Activated CD8-positive, alpha-beta memory T cell treated with anti-CD3 and anti-CD28 coated beads for 36 hours (primary cell): ENCODE results near the gene CUX1. TPM values are rescaled to one million over a fixed set of nuclear protein-coding genes. Genes with fewer than 3 reads are reported as not detected.
"Not testable (repeated sequence)": the region's sequence is repeated elsewhere in the genome, so short reads cannot be mapped to it uniquely, and the experiment has no call there.

Experiments
- CTCF ChIA-PET: fragments of 350-600 bp; sonication (Branson Sonifier 250); formaldehyde crosslinking; loops from one replicate; lab custom pipeline; 2021; ENCODE audit warnings: antibody characterized with exemption; lab: Charles Lee
- POLR2A ChIA-PET: fragments of 350-600 bp; sonication (Branson Sonifier 250); formaldehyde crosslinking; loops from one replicate; lab custom pipeline; 2021; ENCODE audit warnings: antibody characterized with exemption; lab: Charles Lee
- total RNA-seq, 2 experiments: library from RNA; stranded (reverse); gene quantifications; one replicate each; pipeline ENCODE4 v1.2.3, GENCODE V29; 2021

CUX1 gene
- total RNA-seq, 2 experiments from 2014 or later = 21.1 to 23.2 TPM

DNA sequence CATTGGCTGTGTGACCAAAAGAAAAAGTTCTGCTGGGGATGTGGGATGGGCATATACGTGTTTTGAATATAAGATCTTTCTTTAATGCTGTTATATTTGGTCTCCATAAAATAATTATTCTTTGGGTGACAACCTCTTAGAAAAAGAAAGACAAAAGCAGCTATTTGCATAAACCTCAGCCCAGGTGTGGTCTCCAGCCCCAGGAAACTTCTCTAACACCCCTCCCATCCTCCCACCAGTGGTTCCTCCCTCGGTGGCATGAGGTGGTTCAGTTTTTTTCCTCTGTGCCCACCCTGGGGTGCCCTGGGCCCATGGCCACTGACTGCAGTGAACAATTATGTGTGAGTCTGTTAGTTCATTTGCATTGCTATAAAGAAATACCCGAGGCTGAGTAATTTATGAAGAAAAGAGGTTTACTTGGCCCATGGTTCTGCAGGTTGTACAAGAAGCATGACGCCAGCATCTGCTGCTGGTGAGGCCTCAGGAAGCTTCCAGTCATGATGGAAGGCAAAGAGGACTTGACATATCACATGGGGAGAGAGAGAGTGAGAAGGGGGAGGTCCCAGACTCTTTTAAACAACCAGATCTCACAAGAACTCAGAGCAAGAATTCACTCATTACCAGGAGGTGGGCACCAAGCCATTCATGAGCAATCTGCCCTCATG, 165.9 kb downstream of the CUX1 start:
- ChIA-PET POLR2A (no interaction called here), CTCF (no interaction called here)

DNA sequence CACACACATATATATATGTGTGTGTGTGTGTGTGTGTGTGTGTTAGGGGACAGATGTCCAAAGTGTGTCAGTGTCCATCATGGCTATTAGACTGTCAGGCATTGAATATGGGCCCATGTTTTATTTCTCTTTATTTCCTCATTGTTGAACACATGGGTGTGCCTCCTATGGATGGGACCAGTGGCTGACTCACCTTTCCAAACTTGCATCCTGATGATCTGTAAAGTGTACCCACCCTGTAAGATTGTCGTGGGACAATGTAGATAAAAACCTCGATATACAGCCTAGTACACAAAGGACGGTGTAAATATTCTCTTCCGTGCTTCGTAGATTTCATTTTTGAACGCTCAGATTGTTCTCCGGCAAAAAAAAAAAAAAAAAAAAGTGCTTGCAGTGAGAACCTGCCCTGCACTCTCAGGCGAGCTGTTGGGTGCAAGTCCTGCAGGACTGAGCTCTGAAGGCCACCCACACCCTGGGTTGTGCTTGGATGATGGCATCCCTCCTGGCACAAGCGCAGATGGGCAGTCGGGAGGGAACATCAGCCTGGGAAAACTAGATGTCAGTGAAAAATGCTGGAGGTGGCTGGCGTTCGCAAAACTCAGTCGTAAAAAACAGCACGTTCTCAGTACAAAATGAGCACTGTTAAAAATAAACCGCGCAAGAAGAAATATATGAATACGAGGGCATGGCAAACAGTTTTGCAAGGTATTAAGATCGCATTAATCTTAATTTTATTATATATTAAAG, 166.9 kb downstream of the CUX1 start:
- POLR2A ChIA-PET = no interaction called here
- CTCF ChIA-PET = no interaction called here

DNA sequence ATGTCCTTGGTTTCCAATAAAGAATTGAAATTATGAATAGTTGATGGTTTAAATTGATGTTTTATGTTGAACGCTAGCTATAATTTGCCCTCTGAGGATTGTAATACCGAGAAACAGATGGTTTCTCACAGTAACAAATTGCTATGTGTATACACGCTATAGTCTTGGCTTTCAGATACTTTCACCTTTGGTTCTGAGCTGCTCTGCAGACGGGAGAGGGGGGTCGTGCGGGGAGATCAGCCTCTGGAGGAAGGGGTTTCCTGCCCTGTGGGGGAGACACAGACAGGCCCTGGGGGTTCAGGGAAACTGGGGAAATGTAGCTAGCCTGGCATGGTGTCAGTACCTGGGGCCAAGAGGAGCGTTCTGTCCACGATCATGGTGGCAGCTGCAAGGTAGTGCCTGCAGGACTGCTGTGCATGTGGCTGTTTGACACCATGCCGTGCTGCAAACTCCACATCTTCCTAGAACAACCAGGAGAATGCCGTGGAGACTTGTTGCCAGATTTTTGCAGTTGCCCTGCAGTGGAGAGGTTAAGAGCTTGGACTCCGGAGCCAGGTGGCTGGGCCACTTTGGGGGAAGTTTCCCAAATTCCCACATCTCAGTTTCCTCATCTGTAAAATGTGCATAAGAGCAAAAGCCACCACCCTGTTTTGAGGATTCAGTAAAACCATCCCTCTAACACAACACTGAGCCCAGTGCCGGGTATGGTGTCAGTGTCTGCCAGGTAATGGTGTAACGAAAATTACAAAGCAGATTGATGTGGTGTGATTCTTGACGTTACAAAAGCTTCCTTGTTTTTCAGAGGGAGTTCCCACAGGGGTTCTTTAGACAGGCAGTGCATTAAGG, 167.9 kb downstream of the CUX1 start:
- ChIA-PET CTCF (no interaction called here), POLR2A (no interaction called here)

DNA sequence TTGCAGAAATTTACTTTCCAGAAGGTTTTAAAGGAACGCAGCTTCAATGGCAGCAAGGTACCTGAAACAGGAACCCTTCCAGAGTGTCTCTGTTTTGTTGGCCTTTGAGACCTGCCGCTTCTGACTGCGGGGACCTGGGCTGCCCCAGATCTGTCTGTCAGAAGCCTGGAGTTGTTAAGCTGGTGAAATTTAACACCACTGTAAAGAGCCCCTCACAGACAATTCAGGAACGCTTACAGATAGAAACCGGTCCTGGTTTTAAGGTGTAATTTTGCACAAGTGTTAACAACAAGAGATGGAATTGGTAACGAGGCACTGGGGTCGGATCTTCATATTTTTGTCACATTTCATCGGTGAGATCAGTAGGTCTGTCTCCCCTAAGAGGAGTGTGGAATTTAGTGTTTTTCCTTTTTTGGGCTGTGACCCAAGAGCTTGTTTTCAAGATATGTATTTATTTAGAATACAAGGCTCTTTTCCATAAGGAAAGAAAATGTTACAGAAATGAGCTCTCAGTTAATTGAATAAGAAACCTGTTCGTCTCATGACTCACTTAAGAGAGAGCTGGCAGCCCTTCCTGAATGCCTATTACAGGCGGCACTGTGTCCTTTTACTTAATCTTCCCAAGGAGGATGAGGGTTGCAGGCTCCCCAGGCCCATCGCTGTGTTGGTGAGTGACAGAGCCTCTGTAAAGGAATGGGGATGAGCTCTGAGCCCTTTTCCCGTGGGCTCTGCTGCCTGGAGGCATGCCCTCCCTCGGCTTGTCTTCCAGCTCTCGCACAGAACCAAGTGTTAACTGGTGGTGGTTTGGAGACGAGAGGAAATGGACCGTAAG, 168.7 kb downstream of the CUX1 start:
- ChIA-PET CTCF (no interaction called here), POLR2A (no interaction called here)

DNA sequence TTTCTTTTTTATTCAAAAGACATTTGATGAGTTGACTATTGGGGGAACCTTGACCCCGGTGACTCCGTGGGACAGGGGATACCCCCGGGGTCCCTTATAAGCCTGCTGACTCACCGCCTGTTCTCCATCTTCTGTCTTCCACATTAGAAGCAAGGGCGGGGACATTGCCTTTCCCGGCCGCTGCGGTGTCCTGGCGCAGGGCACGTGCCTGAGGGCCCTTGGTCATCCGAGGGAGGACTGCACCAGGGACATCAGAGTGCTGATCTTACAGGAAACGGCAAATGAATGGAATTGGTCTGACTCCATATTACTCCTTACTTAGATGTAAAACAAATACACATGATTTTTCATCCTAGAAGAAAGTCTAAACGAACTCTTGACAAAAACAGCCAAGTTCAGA, 170.1 kb downstream of the CUX1 start:
- ChIA-PET POLR2A (no interaction called here), CTCF (no interaction called here)

DNA sequence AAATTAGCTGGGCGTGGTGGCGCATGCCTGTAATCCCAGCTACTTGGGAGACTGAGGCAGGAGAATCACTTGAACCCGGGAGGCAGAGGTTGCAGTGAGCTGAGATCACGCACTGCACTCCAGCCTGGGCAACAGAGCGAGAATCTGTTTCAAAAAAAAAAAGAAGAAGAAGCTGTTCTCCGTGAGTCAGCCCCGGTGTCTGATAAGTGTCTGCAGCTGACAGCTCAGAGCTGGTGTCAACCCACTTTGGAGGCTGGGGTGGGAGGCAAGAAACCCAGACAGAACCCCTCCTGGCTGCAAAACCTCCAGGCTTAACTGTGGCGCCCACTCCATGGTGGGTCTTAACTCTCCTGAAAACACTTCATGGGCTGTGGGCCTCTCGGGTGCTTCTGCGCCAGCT, 170.6 kb downstream of the CUX1 start:
- POLR2A ChIA-PET, CTCF ChIA-PET: not testable (repeated sequence)

DNA sequence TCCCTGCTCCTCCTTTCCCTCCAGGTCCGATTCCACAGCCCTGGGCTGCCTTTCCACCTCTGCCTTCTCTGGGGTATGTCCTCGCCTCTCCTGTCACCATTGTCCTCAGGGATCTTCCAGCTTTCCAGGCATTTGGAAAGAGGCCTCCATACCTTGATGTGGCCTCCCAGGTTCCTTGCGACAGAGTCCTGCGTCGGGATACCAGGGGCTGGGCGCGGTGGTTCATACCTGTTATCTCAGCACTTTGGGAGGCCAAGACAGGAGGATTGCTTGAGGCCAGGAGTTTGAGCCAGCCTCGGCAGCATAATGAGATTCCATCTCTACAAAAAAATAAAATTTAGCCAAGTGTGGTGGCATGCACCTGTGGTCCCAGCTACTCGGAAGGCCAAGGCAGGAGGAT, 171.1 kb downstream of the CUX1 start:
- ChIA-PET POLR2A (no interaction called here), CTCF (no interaction called here)

DNA sequence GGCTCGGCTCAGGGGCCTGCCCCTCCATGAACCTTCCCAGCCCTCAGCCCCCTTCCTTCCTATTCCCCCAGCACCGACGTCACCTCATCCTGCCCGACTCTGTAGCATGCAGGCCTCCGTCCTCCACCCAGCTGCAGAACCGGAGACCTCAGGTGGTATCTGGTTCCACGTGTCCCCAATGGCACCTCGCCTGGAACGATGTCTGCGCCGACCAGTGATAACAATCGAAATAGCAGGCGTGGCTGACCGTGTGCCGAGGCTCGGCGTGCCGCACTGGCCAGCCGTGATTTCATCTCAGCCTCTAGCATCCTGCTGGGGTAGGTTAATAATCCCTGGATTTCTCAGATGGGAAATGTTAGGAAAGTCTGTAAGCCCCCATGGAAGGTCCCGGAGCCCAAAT, 171.7 kb downstream of the CUX1 start:
- ChIA-PET POLR2A (no interaction called here), CTCF (no interaction called here)

DNA sequence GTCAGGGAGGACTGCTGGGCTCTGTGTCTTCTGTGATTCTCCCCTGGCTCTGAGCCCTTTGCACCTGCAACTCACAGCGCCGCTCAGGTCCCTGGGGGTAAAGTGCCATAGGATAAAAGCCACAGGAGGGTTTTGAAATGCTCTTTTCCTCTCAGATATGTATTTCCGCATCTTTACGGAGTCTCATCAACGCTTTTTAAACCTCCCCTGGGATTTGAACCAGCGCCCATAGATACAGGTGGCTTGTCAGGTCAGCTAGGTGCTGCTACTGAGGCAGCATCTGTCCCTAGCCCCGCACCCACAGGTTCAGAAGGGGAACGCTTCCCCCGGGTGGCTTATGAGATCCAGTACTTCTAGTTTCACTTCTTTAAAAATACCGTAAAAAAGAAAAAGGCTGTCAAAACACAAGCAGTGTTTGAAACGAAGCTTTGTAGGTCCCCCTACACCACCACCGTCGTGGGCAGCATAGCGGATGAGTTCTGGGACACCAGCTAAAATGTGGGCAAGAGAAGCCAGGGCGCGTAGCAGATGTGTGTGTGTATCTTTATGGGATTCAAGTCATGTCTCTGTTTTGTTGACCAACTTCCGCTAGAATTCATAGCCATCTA, 173.5 kb downstream of the CUX1 start:
- ChIA-PET CTCF (no interaction called here), POLR2A (interaction anchor here (0.6 kb wide), 1 partner anchor 195 kb away, joined by 3 read pairs; no protein-coding TSS in a partner anchor)

DNA sequence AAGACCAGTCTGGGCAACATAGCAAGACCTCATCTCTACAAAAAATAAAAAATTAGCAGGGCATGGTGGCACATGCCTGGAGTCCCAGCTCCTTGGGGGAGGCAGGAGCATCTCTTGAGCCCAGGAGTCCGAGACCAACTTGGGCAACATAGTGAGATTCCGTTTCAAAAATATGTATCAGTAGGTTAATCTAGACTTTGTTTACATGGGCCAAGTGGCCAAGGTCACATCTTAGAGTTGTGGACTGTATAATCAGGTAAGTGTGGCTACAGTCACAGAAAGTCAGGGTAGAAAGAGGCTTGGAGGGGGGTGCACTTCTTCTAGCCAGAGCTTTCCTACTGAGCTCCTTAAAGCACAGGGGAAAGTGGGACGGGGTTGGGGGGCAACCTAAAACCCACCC, 174.4 kb downstream of the CUX1 start:
- CTCF ChIA-PET = no interaction called here
- POLR2A ChIA-PET = no interaction called here

DNA sequence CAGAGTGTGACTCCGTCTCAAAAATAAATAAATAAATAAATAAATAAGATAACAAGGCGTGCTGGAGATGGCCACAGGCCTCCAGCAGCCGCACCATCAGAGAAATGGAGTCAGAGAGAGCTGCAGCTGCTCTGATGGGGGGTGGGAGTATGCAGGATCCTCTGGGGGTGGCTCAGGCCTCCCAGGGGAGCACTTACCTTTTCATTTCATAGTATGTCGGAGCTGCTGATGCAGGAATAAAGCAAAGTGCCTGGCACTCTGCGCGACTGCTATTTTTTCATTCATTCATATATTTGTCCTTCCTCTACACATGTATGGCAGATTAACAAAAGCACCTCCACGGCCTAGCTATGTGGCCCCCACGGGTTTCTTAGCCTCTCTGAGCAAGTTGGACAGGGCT, 175.9 kb downstream of the CUX1 start:
- CTCF ChIA-PET = no interaction called here
- POLR2A ChIA-PET = no interaction called here

DNA sequence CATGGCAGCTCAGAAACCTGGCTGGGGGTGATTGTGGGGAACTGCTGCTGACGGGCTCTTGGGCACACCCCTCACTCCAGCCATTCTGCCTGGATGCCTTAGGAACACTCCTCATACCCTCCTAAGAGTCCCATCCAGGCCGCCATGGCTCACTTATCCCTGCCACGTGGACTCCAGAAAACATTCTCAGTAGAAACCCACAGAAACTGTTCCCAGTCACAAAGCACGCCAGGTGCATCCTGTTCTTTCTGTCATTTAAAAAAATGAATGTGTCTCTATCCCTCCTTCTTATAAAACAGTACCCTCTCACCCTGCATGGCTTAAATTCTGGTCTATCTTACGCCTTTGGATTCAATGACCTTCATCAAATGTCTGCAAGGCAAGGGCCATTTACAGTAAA, 177.7 kb downstream of the CUX1 start:
- POLR2A ChIA-PET = no interaction called here
- CTCF ChIA-PET = no interaction called here

DNA sequence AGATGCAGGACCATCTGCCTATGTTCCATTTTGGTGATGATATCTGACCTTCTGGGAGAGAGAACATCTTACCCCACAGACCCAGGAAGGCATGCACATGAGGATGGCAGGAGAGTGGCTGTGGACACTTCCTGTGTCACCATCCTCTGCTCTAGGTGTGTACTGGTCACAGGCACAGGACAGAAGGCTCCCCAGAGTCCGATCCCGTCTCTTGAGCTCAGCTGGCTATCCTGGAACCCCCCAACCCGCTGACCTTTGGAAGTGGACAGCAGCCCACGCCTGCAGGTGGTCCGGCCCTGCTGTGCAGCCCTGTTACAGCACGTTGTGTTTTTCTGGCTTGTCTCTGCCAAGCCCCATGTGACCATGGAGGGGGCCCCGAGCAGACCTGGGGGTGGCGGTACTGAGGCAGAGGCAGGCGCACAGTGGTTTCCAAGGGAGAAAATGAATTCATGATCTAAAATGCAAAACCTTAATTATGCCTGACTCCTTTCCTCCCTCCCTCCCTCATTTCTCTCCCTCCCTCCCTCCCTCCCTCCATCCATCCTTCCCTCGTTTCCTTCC, 178.8 kb downstream of the CUX1 start:
- CTCF ChIA-PET = no interaction called here
- POLR2A ChIA-PET = no interaction called here

DNA sequence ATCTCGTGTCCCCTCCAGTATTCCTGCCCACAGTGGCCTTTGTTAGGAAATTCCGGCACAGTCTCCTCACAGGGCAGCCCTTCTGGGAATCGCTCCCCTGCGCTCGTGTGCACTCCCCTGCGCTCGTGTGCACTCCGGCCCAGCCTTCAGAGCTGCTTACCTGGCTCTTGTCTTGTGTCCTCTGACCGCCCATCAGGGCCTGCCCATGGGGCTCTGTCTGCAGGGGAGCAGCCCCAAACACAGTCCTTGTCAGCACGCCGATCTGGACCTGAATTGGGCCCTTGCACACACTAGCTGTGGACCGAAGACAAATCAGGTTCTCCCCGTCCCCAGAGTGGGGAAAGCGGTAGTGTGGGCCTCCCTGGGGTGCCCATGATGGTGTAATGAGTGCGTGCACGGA, 179.4 kb downstream of the CUX1 start:
- CTCF ChIA-PET = no interaction called here
- POLR2A ChIA-PET = no interaction called here

DNA sequence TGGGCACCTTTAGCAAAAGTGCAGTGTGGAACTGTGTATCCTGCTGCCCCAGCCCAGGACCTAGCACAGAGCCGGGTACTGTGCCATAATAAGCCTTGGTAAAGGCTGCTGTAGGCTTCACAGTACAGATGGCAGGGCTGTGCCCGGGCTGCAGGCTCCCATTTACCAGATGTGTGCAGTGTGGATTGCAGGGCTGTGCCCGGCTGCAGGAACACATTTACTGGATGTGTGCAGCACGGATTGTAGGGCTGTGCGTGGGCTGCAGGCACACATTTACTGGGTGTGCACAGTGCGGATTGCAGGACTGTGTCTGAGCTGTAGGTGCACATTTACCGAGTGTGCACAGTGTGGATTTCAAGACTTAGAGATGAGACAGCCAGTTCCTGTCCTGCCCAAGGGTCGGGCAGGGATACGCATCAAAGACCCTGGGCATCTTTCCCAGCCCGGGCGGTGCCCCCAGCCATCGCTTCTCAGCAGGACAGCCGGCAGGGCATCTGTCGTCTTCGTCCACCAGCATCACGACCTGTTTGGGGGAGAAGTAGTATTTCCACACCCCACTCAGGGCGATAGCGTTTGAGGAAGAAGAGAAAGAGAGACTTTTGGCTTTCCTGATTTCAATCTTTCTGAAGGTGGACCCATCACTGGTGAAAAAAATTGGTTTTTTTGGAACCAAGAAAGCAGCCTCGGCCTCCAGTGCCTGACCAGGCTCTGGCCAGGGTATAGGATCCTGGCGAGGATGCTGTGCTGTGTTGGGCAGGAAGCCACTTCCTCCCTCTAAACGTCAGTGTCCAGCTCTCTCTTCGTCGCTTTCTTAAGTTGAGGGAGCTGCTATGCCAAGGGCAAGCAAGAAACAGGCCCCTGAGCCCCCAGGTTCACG, 180.8 kb downstream of the CUX1 start:
- CTCF ChIA-PET = no interaction called here
- POLR2A ChIA-PET = no interaction called here

DNA sequence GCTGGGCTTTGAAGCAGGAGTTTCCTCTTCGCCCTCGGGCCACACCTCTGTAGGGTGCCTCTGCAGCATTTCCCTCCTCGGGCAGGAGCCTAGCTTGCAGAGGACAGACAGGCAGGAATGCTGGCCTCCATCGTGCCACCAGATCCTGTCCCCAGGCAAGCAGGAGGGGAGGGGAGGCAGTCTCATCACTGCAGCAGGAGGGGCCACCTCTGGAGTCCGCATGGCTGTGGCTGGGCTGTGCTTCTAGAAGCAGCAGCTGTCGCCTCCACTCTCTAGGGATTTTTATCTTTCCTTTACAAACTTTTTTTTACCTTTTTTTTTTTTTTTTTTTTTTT, 181.4 kb downstream of the CUX1 start:
- POLR2A ChIA-PET = no interaction called here
- CTCF ChIA-PET = no interaction called here

DNA sequence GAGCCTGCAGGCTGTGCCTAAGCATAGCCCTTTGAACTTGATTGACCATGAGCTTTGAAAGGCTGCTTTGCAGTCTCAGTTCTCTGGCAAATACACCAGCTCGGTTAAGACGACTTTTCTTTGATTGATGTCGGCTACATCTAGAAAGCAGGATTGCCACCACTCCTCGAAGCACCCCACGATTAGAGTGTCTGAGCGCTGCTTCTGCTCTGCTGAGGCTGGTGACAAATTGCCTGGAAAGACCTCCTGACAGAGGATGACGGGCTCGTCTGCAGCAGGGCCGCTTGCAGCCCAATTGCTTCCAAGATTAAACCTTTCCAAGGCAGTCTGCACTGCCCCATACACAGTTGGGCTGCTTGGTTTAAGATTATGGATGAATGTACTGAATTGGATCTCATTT, 182.0 kb downstream of the CUX1 start:
- POLR2A ChIA-PET = no interaction called here
- CTCF ChIA-PET = no interaction called here

DNA sequence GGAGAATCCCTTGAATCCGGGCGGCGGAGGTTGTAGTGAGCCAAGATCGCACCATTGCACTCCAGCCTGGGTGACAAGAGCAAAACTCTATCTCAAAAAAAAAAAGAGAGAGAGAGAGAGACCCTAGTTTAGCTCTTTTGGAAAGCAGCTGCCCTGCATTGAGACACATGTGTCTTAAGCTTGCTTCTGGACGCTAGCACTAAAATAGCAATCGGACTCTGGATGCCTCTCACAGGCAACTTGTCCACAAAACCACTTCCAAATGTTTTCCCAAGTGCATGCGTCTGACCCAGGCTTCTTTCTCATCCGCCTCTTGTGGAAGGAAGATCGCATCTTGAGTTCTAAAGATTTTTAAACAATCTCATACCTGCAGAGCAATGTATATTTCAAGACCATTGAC, 182.7 kb downstream of the CUX1 start:
- ChIA-PET POLR2A (no interaction called here), CTCF (no interaction called here)
